Endothelial cell of umbilical vein (primary cell): ENCODE data around the gene F3. TPM values are rescaled to one million over a fixed set of nuclear protein-coding genes. Genes with fewer than 3 reads are reported as not detected.

Experiments
- BruUV-seq: library from RNA; stranded (reverse); fragments of 400-500 nt; replicated peaks from 2 replicates; lab custom pipeline; 2021; lab: Mats Ljungman, UMichigan
- CTCF ChIA-PET: fragments of 300-600, 350-600 bp; sonication (Branson Sonifier 250); formaldehyde crosslinking; loops from one replicate; lab custom pipeline; 2021; ENCODE audit warnings: antibody characterized with exemption, inconsistent platforms; lab: Charles Lee
- POLR2A ChIA-PET: fragments of 300-600, 350-600 bp; sonication (Branson Sonifier 250); formaldehyde crosslinking; loops from one replicate; lab custom pipeline; 2021; ENCODE audit warnings: antibody characterized with exemption, inconsistent platforms; lab: Charles Lee
- DNase-seq: peaks from one replicate; pipeline ENCODE4 v3.0.0-alpha.2; 2011; ENCODE audit warnings: low read depth, low spot score
- FAIRE-seq: peaks from 2 replicates; lab custom pipeline; 2011; peaks lifted over from hg19 to GRCh38; lab: Jason Lieb, UNC
- H2AFZ ChIP-seq: 2 replicates; pipeline ENCODE4 v1.6.0; 2012; ENCODE audit warnings: low read depth, low read length, control low read depth, inconsistent platforms
- H3K27ac ChIP-seq: 2 replicates; pipeline ENCODE4 v1.5.1; 2011; ENCODE audit warnings: low read depth, mild to moderate bottlenecking, control low read depth, low read length, moderate library complexity; ENCODE audit not compliant: insufficient read depth
- H3K27me3 ChIP-seq, 2 experiments: 2 replicates each; pipeline versions ENCODE4 v1.6.0 to v1.6.1; 2011; ENCODE audit warnings: low read length in 2 of 2, mixed read lengths in 1 of 2; ENCODE audit not compliant: control insufficient read depth in 2 of 2, insufficient read depth in 2 of 2
- H3K36me3 ChIP-seq, 2 experiments: 2 replicates in 1 of 2; 3 replicates in 1 of 2; pipeline ENCODE4 v1.5.1; 2011; ENCODE audit warnings: low read length in 2 of 2, mild to moderate bottlenecking in 1 of 2, moderate library complexity in 1 of 2; ENCODE audit not compliant: control insufficient read depth in 2 of 2, insufficient read depth in 2 of 2; ENCODE audit errors: extremely low read depth in 1 of 2
- H3K4me1 ChIP-seq: 3 replicates; pipeline ENCODE4 v1.5.1; 2011; ENCODE audit warnings: mild to moderate bottlenecking, low read length; ENCODE audit not compliant: control insufficient read depth, insufficient read depth; ENCODE audit errors: extremely low read depth
- H3K4me2 ChIP-seq: 2 replicates; pipeline ENCODE4 v1.6.1; 2011; ENCODE audit warnings: low read length, control low read depth, mixed read lengths; ENCODE audit not compliant: insufficient read depth
- H3K4me3 ChIP-seq, 3 experiments: fragments of 200-600 bp in 1 of 3; sonication (generic), shearing (Covaris generic) in 1 of 3; replicated peaks in 1 of 3; 2 replicates each; pipeline ENCODE4 v1.5.1; 2011 to 2016; ENCODE audit warnings: control low read depth in 3 of 3, low read length in 3 of 3, mild to moderate bottlenecking in 2 of 3, inconsistent platforms in 1 of 3, low read depth in 1 of 3, moderate library complexity in 1 of 3; ENCODE audit not compliant: insufficient read depth in 1 of 3
- H3K79me2 ChIP-seq: 2 replicates; pipeline ENCODE4 v1.6.0; 2012; ENCODE audit warnings: low read length, inconsistent platforms; ENCODE audit not compliant: control insufficient read depth, insufficient read depth
- H3K9ac ChIP-seq: replicated peaks from 2 replicates; pipeline ENCODE3; 2011; ENCODE audit warnings: low read length, control low read depth; ENCODE audit not compliant: insufficient read depth; ENCODE audit errors: extremely low read depth
- H3K9me1 ChIP-seq: replicated peaks from 3 replicates; pipeline ENCODE4 v1.6.0; 2011; ENCODE audit warnings: mild to moderate bottlenecking, low read length; ENCODE audit not compliant: control insufficient read depth, insufficient read depth; ENCODE audit errors: extremely low read depth
- H3K9me3 ChIP-seq: replicated peaks from 2 replicates; pipeline ENCODE4 v1.5.1; 2012; ENCODE audit warnings: low read length, inconsistent platforms; ENCODE audit not compliant: control insufficient read depth, insufficient read depth
- H4K20me1 ChIP-seq: replicated peaks from 2 replicates; pipeline ENCODE3; 2011; ENCODE audit warnings: mild to moderate bottlenecking, low read length; ENCODE audit not compliant: control insufficient read depth, insufficient read depth; ENCODE audit errors: extremely low read depth
- CTCF ChIP-seq, 2 donors: IDR thresholded peaks; 1 replicate in 1 of 2; 2 replicates in 1 of 2; pipeline ENCODE4 v1.5.1; 2011; ENCODE audit warnings: low read length in 2 of 2, mild to moderate bottlenecking in 2 of 2, moderate library complexity in 2 of 2, control low read depth in 1 of 2, inconsistent platforms in 1 of 2, low read depth in 1 of 2; ENCODE audit not compliant: insufficient read depth in 1 of 2; ENCODE audit errors: extremely low read depth in 1 of 2
- EZH2 ChIP-seq: IDR thresholded peaks from 2 replicates; pipeline ENCODE4 v1.6.1; 2012; ENCODE audit warnings: borderline replicate concordance, low read depth, mild to moderate bottlenecking, moderate library complexity, low read length, inconsistent platforms; ENCODE audit not compliant: severe bottlenecking
- FOS ChIP-seq: IDR thresholded peaks from 2 replicates; pipeline ENCODE4 v1.6.1; 2011; ENCODE audit warnings: mild to moderate bottlenecking, low read length, moderate library complexity, borderline replicate concordance; ENCODE audit not compliant: insufficient read depth
- GATA2 ChIP-seq: IDR thresholded peaks from 2 replicates; pipeline ENCODE4 v1.7.0; 2011; ENCODE audit warnings: low read depth, mild to moderate bottlenecking, moderate library complexity, mixed read lengths, low read length; ENCODE audit not compliant: insufficient read length, insufficient read depth
- JUN ChIP-seq: IDR thresholded peaks from 2 replicates; pipeline ENCODE4 v1.6.1; 2011; ENCODE audit warnings: borderline replicate concordance, low read depth; ENCODE audit not compliant: insufficient read length, insufficient read depth
- MAX ChIP-seq: IDR thresholded peaks from 2 replicates; pipeline ENCODE4 v1.6.1; 2011; ENCODE audit not compliant: insufficient read depth, insufficient read length
- MYC ChIP-seq: IDR thresholded peaks from one replicate; pipeline ENCODE4 v1.6.1; 2011; ENCODE audit warnings: mild to moderate bottlenecking, low read depth, low read length
- POLR2A ChIP-seq: IDR thresholded peaks from 2 replicates; pipeline ENCODE4 v1.6.1; 2012; ENCODE audit warnings: low read depth, mild to moderate bottlenecking, control low read depth, low read length
- POLR2AphosphoS5 ChIP-seq: IDR thresholded peaks from 2 replicates; pipeline ENCODE4 v1.6.1; 2012; ENCODE audit warnings: low read depth, mild to moderate bottlenecking, control low read depth, low read length, moderate library complexity; ENCODE audit not compliant: insufficient read depth
- dilution Hi-C: fragments of 300-500 bp; cut with MboI; formaldehyde crosslinking; loops from one replicate; pipeline ENCODE4 v1.15.0; 2019; ENCODE audit warnings: low sequenced_read_pairs; ENCODE audit not compliant: extremely low pct_ligation_motif_present
- intact Hi-C: fragments of 100-400 bp; cut with micrococcal nuclease; formaldehyde crosslinking; loops from one replicate; pipeline ENCODE4 v1.10.0; 2022
- polyA plus RNA-seq, 4 experiments: library from polyadenylated mRNA; depleted of rRNA in 3 of 4; stranded (reverse) in 3 of 4; unstranded in 1 of 4; fragments of >200 nt; gene quantifications; 2 replicates each; pipeline versions ENCODE4 v1.2.1 to v1.2.3, GENCODE V29; 2011 to 2012; ENCODE audit warnings: missing spikeins in 1 of 4
- total RNA-seq: library from RNA; stranded (reverse); gene quantifications from 2 replicates; pipeline ENCODE4 v1.2.3, GENCODE V29; 2021

The F3 gene
- total and polyA plus RNA-seq, 2 donors (not counting 3 experiments of a cell fraction or from before 2014, with no cell fraction given): 1.2 to 2.3 TPM

- ChIA-PET CTCF (interaction anchor here (0.6 to 2.6 kb wide), 4 partner anchors 14 to 503 kb away, joined by 3 to 6 read pairs (median 3); no protein-coding TSS in a partner anchor), POLR2A (no interaction called here)
- Histone ChIP-seq H2AFZ (peak overlapping the region; percentile 86), H3K9me1 (no peaks in the 10 kb centered on the region), H3K4me2 (peak overlapping the region; percentile 76), H3K36me3 (no peaks in the 10 kb centered on the region), H3K9me3 (no peaks in the 10 kb centered on the region), H3K9ac (peak overlapping the region; percentile 75), H3K4me3 (peak overlapping the region; percentile 41 to 59 (median 59)), H4K20me1 (no peaks in the 10 kb centered on the region), H3K79me2 (no peaks in the 10 kb centered on the region), H3K27ac (no peak overlapping the region), H3K27me3 (no peaks in the 10 kb centered on the region), H3K4me1 (peaks cover 24% of the 10 kb centered on the region)
- BruUV-seq: TSS peak; percentile 42
- DNase-seq: no peak
- dilution Hi-C loops: loop anchor here (25.0 kb wide), 1 partner anchor 272 kb away; the partner anchor contains the start of gene SLC44A3
- TF ChIP-seq JUN (no peak), POLR2A (no peak), MYC (no peak), CTCF (IDR thresholded peaks at IDR 0.05; ENCODE audit: extremely low read depth in 1 of 2, insufficient read depth in 1 of 2, low read depth in 1 of 2, low read length in 2 of 2) (no peak), EZH2 (no peak), GATA2 (no peak), POLR2AphosphoS5 (no peak), FOS (no peak), MAX (no peak)
- FAIRE-seq: no peak
- intact Hi-C loops: no loop called here
These were observed 916 bp downstream of the F3 start for GRCh38 chr1:94540440-94541245.
